Smooth muscle cell (in vitro differentiated cells): ENCODE data around the gene MXRA8. TPM values are rescaled to one million over a fixed set of nuclear protein-coding genes. Genes with fewer than 3 reads are reported as not detected.

Experiments
- DNase-seq: peaks from one replicate; lab custom pipeline; 2025; ENCODE audit not compliant: unreplicated experiment; lab: John Stamatoyannopoulos, UW
- H2AFZ ChIP-seq: fragments of 200-600 bp; sonication (generic); 2 replicates; pipeline ENCODE4 v1.6.0; 2016; ENCODE audit warnings: antibody characterized with exemption, low read depth, mild to moderate bottlenecking
- H3F3A ChIP-seq: fragments of 200-600 bp; sonication (generic); 2 replicates; pipeline ENCODE4 v1.6.0; 2017; ENCODE audit warnings: antibody characterized with exemption, low read depth
- H3K27ac ChIP-seq: fragments of 200-600 bp; sonication (generic); 2 replicates; pipeline ENCODE4 v1.5.1; 2016; ENCODE audit warnings: low read depth, mild to moderate bottlenecking
- H3K27me3 ChIP-seq: fragments of 200-600 bp; sonication (generic); 2 replicates; pipeline ENCODE4 v1.6.1; 2016; ENCODE audit warnings: low read depth, mild to moderate bottlenecking
- H3K36me3 ChIP-seq: fragments of 200-600 bp; sonication (generic); 2 replicates; pipeline ENCODE4 v1.5.1; 2016; ENCODE audit warnings: low read depth
- H3K4me1 ChIP-seq: fragments of 200-600 bp; sonication (generic); 2 replicates; pipeline ENCODE4 v1.5.1; 2016; ENCODE audit warnings: low read depth
- H3K4me2 ChIP-seq: fragments of 200-600 bp; sonication (generic); 2 replicates; pipeline ENCODE4 v1.6.0; 2016; ENCODE audit warnings: mild to moderate bottlenecking
- H3K4me3 ChIP-seq: fragments of 200-600 bp; sonication (generic); 2 replicates; pipeline ENCODE4 v1.5.1; 2016; ENCODE audit warnings: mild to moderate bottlenecking
- H3K79me2 ChIP-seq: fragments of 200-600 bp; sonication (generic); 2 replicates; pipeline ENCODE4 v1.6.0; 2016; ENCODE audit warnings: low read depth, mild to moderate bottlenecking
- H3K9ac ChIP-seq: fragments of 200-600 bp; sonication (generic); 2 replicates; pipeline ENCODE4 v1.6.0; 2016; ENCODE audit warnings: low read depth
- H3K9me3 ChIP-seq: fragments of 200-600 bp; sonication (generic); replicated peaks from 2 replicates; pipeline ENCODE4 v1.5.1; 2016; ENCODE audit warnings: low read depth
- H4K20me1 ChIP-seq: fragments of 200-600 bp; sonication (generic); 2 replicates; pipeline ENCODE4 v1.6.0; 2016; ENCODE audit warnings: low read depth
- WGBS: methylation state at CpG from one replicate; pipeline ENCODE4 v1.1.7; 2016; ENCODE audit warnings: low lambda C conversion rate; 5-methylcytosine and 5-hydroxymethylcytosine counted together
- polyA plus RNA-seq: library from polyadenylated mRNA; unstranded; fragments of >200 nt; fragmentation: Nextera tagmentation; extraction: Ambion mirVana; gene quantifications from 2 replicates; pipeline ENCODE4 v1.2.1, GENCODE V29; 2016
- total RNA-seq: library from RNA; depleted of rRNA; stranded (reverse); fragments of >200 nt; gene quantifications from 2 replicates; pipeline ENCODE4 v1.2.3, GENCODE V29; 2014
- TF ChIP-seq, protein P1 (sequence below): fragments of 200-600 bp; sonication (generic); IDR thresholded peaks from 2 replicates; pipeline ENCODE4 v1.5.1; 2017; ENCODE audit warnings: borderline replicate concordance, mild to moderate bottlenecking, antibody characterized with exemption; ENCODE audit not compliant: insufficient read depth, poor library complexity, severe bottlenecking

Gene MXRA8
- total and polyA plus RNA-seq, 2 experiments from 2014 or later: 266 to 597 TPM

GRCh38 chr1:1321477-1321876, 36.9 kb downstream of the MXRA8 start:
- no peaks in the 10 kb centered on the region for H3F3A ChIP-seq
- no peaks in the 10 kb centered on the region for H3K27me3 ChIP-seq
- no peak overlapping the region for H2AFZ ChIP-seq
- peaks cover 80% of the 10 kb centered on the region for H3K79me2 ChIP-seq
- peaks cover 7% of the 10 kb centered on the region for H3K4me1 ChIP-seq
- H3K27ac ChIP-seq: no peak overlapping the region
- H3K9me3 ChIP-seq: no peaks in the 10 kb centered on the region
- H3K4me3 ChIP-seq: no peak overlapping the region
- no peak overlapping the region for H3K9ac ChIP-seq
- H4K20me1 ChIP-seq: peaks cover 74% of the 10 kb centered on the region
- no peak overlapping the region for H3K4me2 ChIP-seq
- no peak for DNase-seq
- WGBS: 96% methylated on average over 8 of the region's 8 CpGs
- TF ChIP-seq, protein P1, sequence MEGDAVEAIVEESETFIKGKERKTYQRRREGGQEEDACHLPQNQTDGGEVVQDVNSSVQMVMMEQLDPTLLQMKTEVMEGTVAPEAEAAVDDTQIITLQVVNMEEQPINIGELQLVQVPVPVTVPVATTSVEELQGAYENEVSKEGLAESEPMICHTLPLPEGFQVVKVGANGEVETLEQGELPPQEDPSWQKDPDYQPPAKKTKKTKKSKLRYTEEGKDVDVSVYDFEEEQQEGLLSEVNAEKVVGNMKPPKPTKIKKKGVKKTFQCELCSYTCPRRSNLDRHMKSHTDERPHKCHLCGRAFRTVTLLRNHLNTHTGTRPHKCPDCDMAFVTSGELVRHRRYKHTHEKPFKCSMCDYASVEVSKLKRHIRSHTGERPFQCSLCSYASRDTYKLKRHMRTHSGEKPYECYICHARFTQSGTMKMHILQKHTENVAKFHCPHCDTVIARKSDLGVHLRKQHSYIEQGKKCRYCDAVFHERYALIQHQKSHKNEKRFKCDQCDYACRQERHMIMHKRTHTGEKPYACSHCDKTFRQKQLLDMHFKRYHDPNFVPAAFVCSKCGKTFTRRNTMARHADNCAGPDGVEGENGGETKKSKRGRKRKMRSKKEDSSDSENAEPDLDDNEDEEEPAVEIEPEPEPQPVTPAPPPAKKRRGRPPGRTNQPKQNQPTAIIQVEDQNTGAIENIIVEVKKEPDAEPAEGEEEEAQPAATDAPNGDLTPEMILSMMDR: no peak
- H3K36me3 ChIP-seq: no peaks in the 10 kb centered on the region

- no peaks in the 10 kb centered on the region for H3K9me3 ChIP-seq
- peaks cover 75% of the 10 kb centered on the region for H4K20me1 ChIP-seq
- H3K9ac ChIP-seq: no peak overlapping the region
- H2AFZ ChIP-seq: no peak overlapping the region
- H3F3A ChIP-seq: no peaks in the 10 kb centered on the region
- TF ChIP-seq, protein P1: no peak
- no peak overlapping the region for H3K4me3 ChIP-seq
- H3K27ac ChIP-seq: no peak overlapping the region
- H3K4me1 ChIP-seq: peaks cover 7% of the 10 kb centered on the region
- no peaks in the 10 kb centered on the region for H3K27me3 ChIP-seq
- no peak overlapping the region for H3K4me2 ChIP-seq
- H3K79me2 ChIP-seq: peaks cover 74% of the 10 kb centered on the region
- no peak for DNase-seq
- no peaks in the 10 kb centered on the region for H3K36me3 ChIP-seq
- WGBS: 93% methylated on average over 21 of the region's 23 CpGs
These were observed 37.5 kb downstream of the MXRA8 start for GRCh38 chr1:1320666-1321448.

- Histone ChIP-seq H3K79me2 (peaks cover 61% of the 10 kb centered on the region), H3K27ac (no peak overlapping the region), H3K4me2 (no peak overlapping the region), H4K20me1 (peaks cover 78% of the 10 kb centered on the region), H3K4me1 (no peaks in the 10 kb centered on the region), H3F3A (no peaks in the 10 kb centered on the region), H3K36me3 (no peaks in the 10 kb centered on the region), H3K4me3 (no peak overlapping the region), H3K27me3 (no peaks in the 10 kb centered on the region), H3K9me3 (no peaks in the 10 kb centered on the region), H3K9ac (no peak overlapping the region), H2AFZ (no peak overlapping the region)
- no peak for DNase-seq
- WGBS: 98% methylated on average over 13 of the region's 13 CpGs
- TF ChIP-seq, protein P1: no peak
These were observed 38.8 kb downstream of the MXRA8 start for GRCh38 chr1:1319646-1319941.
